RPMI8226 (cell line): ENCODE measurements around the gene STOX2.
"Not testable (repeated sequence)": the region's sequence is repeated elsewhere in the genome, so short reads cannot be mapped to it uniquely, and the experiment has no call there.

Experiments
- DNase-seq: peaks from one replicate; pipeline ENCODE4 v3.0.0-alpha.2; 2015

The STOX2 gene

DNA sequence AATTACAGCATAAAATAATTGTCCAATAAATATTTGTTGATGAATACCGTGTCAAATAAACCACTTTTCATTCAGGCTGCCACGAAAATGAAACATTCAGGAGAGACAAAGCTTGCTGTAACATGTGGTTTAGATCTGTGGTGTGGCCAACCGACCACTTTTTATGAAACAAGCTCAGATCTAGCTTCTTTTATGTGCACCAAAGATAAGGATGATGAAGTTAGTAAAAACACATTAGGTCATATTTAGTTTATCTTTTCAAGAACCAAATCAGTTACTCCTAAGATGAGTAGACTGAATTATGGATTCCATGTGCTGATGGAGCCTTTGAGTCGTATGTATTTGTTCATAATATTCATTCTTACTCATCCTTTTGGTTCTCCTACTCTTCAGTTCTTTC lies 35.8 kb downstream of the STOX2 start:
- DNase-seq, result no peak

DNA sequence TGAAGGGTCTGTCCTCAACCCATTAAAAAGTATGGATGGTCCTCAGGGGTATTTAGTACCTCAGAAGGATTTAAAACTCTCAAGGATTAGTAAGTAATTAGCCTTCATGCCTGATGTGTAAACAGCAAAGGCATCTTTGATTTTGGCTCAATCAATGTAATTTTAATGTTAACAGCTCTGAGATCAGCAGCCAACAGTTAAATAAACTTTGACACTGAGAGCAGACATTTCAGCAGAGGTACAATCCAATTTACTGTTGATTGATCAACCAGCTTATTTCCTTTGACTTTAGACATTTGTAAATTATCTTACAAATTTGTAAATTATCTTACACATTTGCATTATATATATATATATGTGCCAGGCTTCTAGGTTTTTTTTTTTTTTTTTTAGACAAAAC lies 36.9 kb downstream of the STOX2 start:
- no peak for DNase-seq

DNA sequence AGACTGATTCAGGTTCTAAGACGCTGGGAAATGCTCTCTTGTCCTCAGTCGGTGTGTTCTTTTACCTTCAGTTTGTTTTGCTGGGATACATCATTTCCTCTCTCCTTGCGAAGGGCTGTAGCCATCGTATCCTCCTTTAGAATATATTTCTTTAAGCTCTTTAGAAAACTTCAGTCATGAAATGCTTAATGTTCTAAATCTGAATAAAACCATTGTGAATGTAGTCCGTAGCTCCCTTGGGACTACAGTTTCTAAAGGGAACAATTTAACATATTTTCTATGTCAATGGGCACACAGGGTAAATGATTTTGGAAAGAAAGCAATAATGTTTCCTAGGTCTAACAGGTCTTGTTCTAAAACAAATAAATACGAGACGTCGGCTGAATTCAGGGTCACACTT lies 40.6 kb downstream of the STOX2 start:
- DNase-seq, result no peak

DNA sequence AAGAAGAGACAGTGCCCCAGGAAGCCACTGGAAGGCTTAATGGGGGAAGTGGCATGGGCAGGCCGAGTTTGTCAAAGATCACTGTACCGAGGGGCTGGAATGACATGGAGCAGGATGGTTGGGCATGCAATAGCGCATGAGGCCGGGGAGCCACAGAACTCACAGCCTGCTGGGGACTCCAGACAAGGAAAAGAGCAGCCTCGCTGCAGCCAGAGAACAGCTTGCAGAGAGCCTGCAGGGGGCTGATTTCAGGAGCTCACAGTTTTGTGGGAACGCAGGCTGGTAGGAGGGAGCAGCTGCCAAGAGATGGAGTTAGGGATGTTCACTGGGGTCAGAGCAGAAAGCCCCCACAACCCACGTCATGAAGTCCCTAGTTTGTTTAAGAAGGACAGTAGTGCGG lies 45.4 kb downstream of the STOX2 start:
- no peak for DNase-seq

DNA sequence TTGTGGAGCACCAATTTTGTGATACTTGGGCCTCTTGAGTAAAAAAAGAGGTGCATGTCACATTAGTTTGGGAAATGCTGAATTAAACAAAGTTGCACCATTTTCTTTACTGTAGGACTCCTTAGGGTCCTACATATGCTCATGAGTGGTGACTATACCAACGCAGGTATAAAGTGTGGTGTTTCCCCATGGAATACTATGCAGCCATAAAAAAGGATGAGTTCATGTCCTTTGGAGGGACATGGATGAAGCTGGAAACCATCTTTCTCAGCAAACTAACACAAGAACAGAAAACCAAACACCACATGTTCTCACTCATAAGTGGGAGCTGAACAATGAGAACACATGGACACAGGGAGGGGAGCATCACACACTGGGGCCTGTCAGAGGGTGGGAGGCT lies 47.5 kb downstream of the STOX2 start:
- DNase-seq, result not testable (repeated sequence)

DNA sequence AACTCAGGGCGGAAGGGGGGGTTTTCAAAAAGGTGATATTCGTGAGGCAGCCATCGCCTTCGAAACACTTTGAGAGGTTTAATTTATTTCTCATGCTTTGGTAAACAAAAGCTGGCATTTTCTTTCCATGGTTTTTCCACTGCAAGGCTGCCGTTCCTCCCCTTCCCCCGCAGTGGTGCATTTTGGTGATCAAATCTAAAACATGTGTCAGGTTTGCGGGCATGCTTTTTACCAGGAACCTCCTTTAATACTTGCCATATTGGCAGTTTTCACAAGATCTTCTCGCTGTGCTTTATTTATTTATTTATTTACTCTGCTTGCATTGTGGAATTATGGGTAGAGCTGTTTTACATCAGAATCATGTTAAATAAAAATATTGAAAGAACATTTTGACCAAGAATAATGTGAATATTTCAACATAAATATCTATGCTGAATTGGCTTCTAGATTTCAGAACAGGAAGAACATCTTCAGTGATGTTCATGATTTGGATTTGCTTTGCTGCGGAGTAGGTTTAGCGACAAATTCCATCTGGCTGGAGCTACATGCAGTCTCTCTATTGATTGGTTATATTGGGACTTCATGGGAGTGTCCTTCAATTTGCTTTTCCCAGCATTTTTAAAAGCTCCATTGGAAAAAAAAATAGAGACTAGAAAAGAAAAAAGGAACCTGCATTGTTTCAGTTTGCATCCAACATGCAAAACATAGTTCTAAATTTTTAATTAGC lies 54.4 kb downstream of the STOX2 start:
- DNase-seq, result no peak

DNA sequence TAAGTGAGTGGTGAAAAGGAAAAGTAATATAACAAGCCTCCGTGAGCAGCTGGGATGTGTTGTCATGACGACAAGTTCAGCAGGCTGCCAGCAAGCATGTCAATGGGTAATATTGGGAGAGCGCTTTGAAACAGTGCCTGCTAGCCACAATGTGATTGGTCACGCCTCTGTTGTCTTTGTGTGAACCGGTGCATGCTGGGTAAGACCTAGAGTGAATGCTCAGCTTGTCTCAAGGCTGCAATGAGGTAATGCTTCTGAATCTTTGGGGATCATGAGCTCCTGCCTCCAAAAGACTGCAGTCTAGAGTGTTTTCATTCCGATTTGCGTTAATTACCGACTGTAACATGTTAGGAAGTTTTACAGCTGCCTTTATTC lies 54.9 kb downstream of the STOX2 start:
- no peak for DNase-seq

DNA sequence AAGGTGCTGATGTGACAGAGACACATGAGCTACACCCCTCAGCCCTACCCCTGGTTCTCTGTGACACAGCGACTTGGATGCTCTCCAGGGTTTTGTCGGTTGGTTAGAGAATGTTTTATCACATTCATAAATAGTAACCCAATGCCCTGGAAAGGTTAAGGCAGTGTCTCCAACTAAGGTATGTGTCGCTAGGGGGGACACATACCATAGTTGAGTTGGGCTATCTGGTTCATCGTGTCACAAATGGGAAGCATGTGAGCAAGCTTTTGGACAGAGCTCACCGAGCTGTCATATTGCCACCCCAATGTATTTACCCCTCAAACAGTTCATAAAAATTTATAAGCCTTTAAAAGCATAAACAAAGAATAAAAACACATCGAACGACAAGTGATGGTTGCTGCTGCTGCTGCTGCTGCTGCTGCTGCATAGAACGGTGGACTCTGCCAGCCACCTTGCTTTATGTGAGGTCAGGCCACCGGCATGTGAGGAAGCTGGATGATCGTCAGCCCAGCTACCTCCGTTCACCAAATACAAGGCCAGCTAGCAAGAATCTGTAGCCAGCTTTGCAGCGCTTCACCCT lies 55.9 kb downstream of the STOX2 start:
- DNase-seq, result no peak

DNA sequence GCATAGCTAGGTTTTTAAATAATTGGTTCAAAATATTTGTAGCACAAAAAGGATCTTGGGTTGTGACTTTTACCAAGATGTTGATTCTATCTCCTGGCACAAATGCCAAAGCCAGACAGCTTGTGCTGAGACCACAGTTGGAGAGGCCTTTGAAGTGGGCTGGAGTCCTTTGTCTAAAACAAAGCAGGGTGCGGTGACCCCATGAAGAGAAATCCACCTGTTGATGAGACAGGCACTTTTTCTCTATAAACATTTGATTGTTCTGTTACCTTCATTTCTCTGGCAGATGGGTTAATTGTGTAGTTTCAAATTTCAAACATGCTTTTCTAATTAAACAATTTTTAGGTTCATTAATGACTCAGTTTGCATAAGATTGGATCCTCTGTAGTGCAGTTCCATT lies 56.7 kb downstream of the STOX2 start:
- DNase-seq, result no peak

DNA sequence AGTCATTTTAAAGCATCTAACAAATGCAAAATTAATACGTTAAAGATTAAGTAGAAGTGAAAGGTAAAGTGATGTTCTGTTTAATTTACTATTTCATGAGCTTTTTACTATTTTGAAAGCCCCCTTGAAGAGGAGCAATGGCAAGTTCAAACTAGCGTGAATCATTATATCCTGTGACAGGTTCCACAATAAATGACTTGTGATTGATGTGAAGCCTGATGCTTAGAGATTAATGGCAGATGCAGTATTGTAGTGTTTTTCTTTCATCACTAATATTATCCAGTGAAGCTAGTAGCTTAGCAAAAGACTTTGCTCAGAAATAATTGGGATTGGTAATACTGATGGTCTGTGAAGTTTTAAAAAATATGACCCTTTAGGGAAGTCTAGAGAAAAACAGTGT lies 57.3 kb downstream of the STOX2 start:
- no peak for DNase-seq

DNA sequence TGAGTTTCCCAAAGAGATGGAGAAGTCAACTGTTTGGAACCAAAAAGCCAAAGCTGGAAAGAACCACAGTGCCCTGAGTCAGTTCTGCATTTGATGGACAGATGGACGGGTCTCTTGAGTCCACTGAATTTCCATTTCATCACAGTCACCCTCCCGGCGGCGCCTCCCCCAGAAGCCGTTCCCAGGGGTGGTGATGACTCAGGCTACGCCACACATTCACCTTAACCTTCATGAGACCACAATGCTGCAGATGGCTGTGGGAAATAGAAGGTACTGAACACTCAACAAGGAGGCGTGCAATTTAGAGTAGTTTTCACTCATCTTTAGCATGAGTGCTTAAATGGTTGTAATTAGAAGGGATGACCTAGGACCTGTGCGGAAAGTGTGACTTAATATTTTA lies 61.3 kb downstream of the STOX2 start:
- no peak for DNase-seq

DNA sequence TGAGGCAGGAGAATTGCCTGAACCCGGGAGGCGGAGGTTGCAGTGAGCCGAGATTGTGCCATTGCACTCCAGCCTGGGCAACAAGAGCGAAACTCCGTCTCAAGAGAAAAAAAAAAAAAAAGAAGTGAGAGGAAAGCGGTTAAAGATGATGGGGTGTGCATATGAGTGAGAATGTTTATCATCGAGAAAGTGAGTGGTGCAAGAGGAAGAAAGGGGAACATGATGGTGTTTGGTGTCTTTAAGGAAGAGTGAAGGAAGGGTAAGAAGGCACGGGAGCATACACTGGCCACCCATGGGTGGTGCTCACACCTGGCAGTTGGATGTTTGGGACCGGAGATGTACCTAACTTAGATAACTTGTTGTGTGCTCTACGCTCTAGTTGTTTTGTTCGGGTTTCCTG lies 62.2 kb downstream of the STOX2 start:
- no peak for DNase-seq

DNA sequence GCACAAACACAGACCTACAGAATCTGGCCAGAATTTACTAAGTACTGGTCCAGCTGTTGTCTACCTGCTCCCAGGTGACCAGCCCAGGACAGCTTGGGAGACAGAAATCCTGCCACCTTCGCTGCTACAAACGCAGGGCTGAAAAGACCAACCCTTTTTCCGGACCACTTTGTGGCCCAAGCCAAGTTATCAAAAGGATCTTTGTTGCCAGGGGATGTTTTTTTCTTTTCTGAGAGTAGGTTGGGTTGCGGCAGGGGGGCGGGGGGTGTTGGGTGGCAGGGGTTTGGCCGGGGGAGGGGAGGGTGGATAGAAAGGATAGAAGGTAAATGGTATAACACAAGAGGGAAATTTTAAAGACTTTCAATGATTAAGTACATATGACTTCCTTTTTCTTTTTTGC lies 63.4 kb downstream of the STOX2 start:
- DNase-seq, result no peak

DNA sequence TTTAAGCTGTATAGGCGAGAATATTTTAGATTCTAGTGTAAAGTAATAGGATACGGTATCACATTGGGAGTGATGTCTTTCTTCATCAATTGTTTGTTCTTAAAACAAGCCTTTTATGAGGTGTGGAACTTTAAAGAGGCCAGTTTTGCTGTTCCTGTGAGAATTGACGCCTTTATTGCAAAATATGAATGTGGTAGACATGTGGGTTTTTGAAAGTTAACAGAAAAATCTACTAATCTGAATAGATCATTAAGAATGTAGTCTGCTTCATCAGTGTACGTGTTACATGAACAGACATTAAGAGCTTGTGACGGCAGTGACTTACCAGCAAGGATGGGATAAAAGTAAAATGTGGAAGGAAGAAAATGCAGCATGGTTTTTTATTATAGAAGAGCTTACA lies 63.8 kb downstream of the STOX2 start:
- no peak for DNase-seq

DNA sequence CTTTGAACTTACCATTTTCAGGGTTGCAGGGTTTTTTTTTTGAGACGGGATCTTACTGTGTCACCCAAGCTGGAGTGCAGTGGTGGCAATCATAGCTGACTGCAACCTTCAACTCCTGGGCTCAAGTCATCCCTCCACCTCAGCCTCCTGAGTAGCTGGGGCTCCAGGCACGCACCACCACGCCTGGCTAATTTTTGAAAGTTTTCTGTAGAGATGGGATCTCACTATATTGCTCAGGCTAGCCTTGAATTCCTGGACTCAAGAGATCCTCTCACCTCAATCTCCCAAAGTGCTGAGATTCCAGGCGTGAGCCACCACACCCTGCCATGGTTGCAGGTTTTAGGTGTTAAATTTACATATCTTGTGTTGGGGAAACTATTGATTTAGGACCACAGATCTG lies 64.5 kb downstream of the STOX2 start:
- DNase-seq, result no peak

DNA sequence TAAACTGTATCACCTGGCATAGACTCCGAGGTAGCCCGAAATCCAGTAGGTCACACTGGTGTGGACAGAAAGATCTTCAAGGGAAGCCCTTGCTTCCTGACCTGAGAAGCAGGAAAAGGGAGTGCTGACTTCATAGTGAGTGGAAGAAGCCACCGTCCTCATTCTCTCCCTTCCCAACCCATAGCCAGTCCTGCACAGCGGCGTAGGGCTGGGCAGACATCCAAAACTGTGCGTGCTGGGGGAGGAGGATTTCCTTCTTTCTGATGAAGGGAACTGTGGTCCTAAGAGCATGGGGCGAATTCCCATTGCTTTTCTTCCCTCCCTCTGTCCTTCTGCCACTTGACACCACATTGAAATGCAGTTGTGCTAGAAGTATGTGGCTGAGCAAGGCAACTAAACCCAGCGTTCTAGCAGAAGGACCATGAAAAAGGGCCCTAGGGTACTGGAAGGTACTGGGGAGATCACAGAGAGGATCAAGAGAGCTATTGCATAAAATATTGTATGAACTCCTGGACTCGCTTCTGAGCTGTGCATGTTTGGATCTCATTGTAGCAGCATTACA lies 66.9 kb downstream of the STOX2 start:
- DNase-seq, result no peak

DNA sequence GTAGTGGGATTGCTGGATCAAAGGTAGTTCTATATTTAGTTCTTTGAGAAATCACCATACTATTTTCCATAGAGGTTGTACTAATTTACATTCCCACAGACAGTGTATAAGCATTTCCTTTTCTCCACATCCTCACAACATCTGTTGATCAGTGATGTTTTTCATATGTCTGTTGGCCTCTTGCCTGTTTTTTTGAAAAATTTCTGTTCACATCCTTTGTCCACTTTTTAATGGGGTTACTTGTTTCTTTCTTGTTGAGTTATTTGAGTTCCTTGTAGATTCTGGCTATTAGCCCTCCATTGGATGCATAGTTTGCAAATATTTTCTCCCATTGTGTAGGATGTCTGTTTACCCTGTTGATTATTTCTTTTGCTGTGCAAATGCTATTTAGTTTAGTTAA lies 72.6 kb downstream of the STOX2 start:
- DNase-seq, result no peak

DNA sequence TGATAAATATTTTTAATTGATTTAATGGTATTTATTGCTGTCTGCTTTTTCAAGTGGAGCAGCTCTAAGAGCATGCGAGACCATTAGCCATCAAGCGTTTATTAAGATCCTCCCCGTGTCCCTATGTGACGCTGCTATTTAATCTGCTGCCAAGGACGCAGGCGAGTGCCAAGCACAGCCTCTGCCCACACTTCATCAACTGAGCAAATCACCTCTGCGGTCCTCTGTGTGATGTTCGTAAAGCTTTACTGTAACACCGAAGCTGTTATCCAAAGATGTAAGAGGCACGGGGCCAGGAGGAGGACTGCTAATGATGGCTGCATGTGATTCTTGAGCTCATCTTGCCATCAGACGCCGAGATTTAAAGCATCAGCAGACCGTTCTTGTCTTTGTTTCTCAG lies 79.5 kb downstream of the STOX2 start:
- no peak for DNase-seq

DNA sequence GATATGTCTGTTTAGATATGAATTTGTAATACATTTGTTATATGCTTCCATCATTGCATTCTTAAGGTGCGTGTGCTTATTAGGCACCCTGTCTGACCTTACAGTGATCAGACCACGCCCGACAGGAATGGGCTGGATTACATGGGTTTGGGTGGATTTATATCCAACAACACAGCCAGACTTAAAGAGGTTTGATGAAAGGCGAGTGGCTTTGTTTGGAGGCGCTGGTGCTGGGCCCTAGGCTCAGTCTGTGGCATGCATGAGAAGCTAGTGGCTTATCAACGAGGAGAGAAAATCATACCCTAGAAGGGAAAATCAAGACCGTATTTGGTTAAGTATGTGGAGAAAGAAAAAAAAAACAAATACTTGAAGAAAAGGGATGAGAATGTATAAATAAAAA lies 80.7 kb downstream of the STOX2 start:
- DNase-seq, result no peak

DNA sequence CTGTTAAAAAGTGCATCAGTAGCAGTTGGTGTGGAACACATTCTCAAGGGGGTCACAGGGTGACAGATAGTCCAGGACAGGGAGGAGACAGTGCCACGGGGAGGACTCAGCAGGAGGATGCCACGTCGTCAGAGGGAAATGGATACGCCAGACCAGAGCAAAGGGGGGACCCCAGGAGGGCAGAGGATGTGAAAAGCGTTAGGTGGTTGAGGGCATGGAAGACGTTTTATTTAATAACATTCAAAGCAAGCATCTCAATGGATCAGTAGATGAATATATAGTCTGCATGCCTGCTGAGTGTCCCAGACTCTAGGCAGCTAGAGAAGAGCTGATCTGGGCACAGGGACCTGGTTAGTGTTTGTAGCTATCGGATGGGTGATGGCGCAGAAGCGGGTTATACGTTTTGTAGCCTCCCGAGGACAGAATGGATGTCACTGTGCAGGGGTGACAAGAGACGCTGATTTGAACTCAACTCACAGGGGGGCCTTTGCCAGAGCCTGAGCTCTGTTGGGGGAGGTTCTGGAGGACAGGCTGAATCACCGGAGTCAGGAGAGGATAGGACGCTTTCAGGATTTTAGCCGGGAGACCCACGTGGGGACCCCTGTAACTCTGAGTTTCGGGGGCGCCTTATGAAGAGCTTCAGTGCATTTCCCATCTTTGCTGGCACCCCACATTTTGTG lies 81.3 kb downstream of the STOX2 start:
- no peak for DNase-seq

DNA sequence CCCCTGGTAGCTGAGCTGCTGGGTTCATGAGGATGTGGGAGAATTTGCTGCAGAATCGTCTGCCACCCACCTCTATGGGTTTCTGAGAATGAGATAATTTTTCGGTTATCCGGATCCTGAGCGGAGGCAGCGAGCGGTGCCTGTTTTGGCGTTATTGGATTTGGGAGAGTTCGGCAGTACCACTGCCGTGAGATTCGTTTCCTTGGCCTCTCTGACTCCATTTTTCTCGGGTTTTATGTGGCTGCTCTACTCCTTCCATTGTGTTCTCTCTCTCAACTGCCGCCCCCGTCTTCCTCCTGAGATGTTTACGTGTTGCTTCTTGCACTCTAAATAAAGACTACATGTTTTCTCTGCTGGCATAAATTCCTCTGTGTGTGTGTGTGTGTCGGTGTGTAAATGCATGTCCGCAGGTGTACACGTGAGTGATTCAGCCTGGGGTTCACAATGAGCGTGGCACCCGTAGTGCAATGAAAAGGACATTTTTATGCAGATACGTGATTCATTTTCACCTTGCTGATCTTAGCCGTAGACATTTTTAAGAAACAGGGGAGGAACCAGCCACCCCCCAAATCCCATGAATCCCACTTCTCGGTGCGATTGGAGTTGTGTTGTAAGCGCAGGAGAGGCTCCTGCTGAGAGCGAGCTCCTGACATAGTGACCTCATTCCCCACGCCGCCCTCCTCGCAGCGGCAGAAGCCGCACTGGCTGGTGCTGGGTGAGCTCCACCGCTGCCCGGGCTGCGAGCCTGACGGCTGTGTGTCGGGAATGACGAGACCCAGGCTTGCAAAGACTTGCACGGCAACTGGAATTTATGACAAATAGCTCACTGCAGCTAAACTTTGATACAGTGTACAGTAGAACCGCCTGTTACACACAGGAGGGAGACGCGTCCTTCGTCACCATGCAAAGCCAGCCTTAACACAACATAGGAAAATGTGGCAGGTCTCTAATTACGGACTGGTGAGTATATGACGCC lies 82.2 kb downstream of the STOX2 start:
- DNase-seq, result no peak

DNA sequence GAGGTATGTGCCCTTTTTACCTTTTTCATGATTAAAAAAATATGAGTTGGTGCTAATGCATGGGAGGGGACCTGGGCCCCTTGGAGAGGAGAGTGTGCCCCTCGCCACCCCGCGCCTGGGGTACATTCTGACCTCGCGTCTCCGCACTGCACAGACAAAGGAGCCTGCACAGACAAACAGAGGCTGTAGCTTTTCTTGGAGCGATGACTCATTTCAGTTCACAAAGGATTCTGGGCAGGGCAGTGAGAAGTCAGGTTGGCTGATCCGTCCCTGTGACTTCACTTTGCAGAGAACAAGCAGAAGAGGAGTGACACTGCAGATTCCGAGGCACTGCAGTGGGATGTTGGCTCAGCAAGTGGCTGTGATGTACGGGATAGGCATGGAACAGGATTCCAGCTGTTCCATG lies 82.9 kb downstream of the STOX2 start:
- DNase-seq, result no peak

DNA sequence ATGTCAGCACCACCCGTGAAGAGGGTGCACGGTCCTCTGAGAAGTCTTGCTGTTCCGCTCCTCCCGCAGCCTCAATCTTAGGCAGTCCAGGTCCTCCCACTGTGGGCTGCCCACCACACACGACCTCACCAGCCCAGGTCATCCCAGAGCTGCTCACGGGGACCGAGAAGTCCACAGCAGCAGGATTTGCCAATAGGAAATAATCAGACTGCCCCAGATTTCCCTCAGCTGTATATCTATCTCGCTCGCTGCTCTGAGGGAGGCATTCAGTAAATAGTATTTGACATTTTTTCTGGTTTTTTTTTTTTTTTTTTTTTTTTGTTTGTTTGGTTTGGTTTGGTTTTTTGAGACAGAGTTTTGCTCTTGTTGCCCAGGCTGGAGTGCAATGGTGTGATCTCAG lies 83.8 kb downstream of the STOX2 start:
- no peak for DNase-seq
